Natural killer cell (primary cell): ENCODE data around the gene ZDHHC14. TPM values are rescaled to one million over a fixed set of nuclear protein-coding genes. Genes with fewer than 3 reads are reported as not detected.
A peak's percentile ranks its signal among the peaks of the same experiment; 100 is the strongest.

Experiments used
- ATAC-seq, 3 donors: fragments of 150-1000 bp in 2 of 3; fragments of 200-7000 bp in 1 of 3; cut with Tn5 transposase; 1 replicate in 1 of 3; 2 replicates in 2 of 3; pipeline ENCODE4 v1.10.0; 2021; ENCODE audit warnings: mild to moderate bottlenecking in 2 of 3, moderate library complexity in 2 of 3
- DNase-seq, 2 donors: peaks; one replicate each; pipeline versions ENCODE4 v3.0.0 to v3.0.0-alpha.2; 2013 to 2021; ENCODE audit warnings: mixed read lengths in 1 of 2
- H3K27ac ChIP-seq: one replicate; pipeline ENCODE4 v1.5.1; 2013; ENCODE audit warnings: mild to moderate bottlenecking, low read length
- H3K27me3 ChIP-seq: one replicate; pipeline ENCODE4 v1.6.1; 2013; ENCODE audit warnings: low read length; ENCODE audit not compliant: control insufficient read depth, insufficient read depth
- H3K36me3 ChIP-seq: one replicate; pipeline ENCODE4 v1.6.1; 2013; ENCODE audit warnings: low read length; ENCODE audit not compliant: control insufficient read depth, insufficient read depth
- H3K4me1 ChIP-seq: one replicate; pipeline ENCODE4 v1.6.1; 2013; ENCODE audit warnings: low read length; ENCODE audit not compliant: control insufficient read depth, insufficient read depth
- H3K4me3 ChIP-seq: one replicate; pipeline ENCODE4 v1.5.1; 2013; ENCODE audit warnings: low read length
- H3K9me3 ChIP-seq: one replicate; pipeline ENCODE4 v1.6.1; 2013; ENCODE audit warnings: low read length; ENCODE audit not compliant: control insufficient read depth, insufficient read depth
- H3K27ac Mint-ChIP-seq, 2 donors: one replicate each; pipeline ENCODE4 v1.8.0; 2022; ENCODE audit warnings: mild to moderate bottlenecking in 2 of 2, mixed read lengths in 2 of 2, moderate library complexity in 1 of 2
- H3K27me3 Mint-ChIP-seq, 2 donors: one replicate each; pipeline ENCODE4 v1.8.0; 2022; ENCODE audit warnings: low read depth in 2 of 2, mixed read lengths in 2 of 2
- H3K36me3 Mint-ChIP-seq: one replicate; pipeline ENCODE4 v1.8.0; 2022; ENCODE audit warnings: mixed read lengths
- H3K4me1 Mint-ChIP-seq, 2 donors: one replicate each; pipeline ENCODE4 v1.8.0; 2022; ENCODE audit warnings: mixed read lengths in 2 of 2
- H3K4me3 Mint-ChIP-seq: one replicate; pipeline ENCODE4 v1.8.0; 2022; ENCODE audit warnings: mild to moderate bottlenecking, moderate library complexity, mixed read lengths
- H3K9me3 Mint-ChIP-seq, 2 donors: one replicate each; pipeline ENCODE4 v1.8.0; 2022; ENCODE audit warnings: mixed read lengths in 2 of 2
- CTCF ChIP-seq: fragments of 200-600 bp; IDR thresholded peaks from one replicate; pipeline ENCODE4 v1.8.0; 2022; ENCODE audit warnings: antibody characterized with exemption
- WGBS: methylation state at CpG from one replicate; pipeline ENCODE4 v1.1.7; 2013; ENCODE audit warnings: missing lambda C conversion rate; ENCODE audit not compliant: insufficient coverage; 5-methylcytosine and 5-hydroxymethylcytosine counted together
- intact Hi-C: fragments of 100-400 bp; cut with micrococcal nuclease; formaldehyde crosslinking; loops from one replicate; pipeline ENCODE4 v1.14.2; 2022
- total RNA-seq, 4 donors: library from RNA; stranded (reverse); fragments of 120-200 nt in 1 of 4; gene quantifications; one replicate each; pipeline versions ENCODE4 v1.2.3 to v1.2.4, GENCODE V29; 2013 to 2022

Gene ZDHHC14
- total RNA-seq, 3 donors from 2014 or later (not counting 1 experiment from before 2014, with no cell fraction given), result 6.7 to 11.3 (median 10.6) TPM

- H3K9me3 ChIP-seq, result no peaks in the 10 kb centered on the region
- no peak for TF ChIP-seq CTCF
- no peak overlapping the region for H3K4me3 Mint-ChIP-seq
- no peaks in the 10 kb centered on the region for H3K36me3 Mint-ChIP-seq
- H3K36me3 ChIP-seq, result no peaks in the 10 kb centered on the region
- no peaks in the 10 kb centered on the region for H3K27me3 ChIP-seq
- H3K4me3 ChIP-seq, result no peak overlapping the region
- H3K27ac ChIP-seq, result no peak overlapping the region
- peaks cover 48 to 52% of the 10 kb centered on the region in 2 donors for H3K4me1 Mint-ChIP-seq
- H3K9me3 Mint-ChIP-seq, result no peaks in the 10 kb centered on the region
- intact Hi-C loops, result no loop called here
- ATAC-seq (no peak), DNase-seq (no peak)
- peak overlapping the region in 1 of 2 donors; percentile 46 for H3K27ac Mint-ChIP-seq
- H3K4me1 ChIP-seq, result peaks cover 42% of the 10 kb centered on the region
- WGBS, result 99% methylated on average over 24 of the region's 25 CpGs
- no peaks in the 10 kb centered on the region for H3K27me3 Mint-ChIP-seq
These were observed 150.4 kb downstream of the ZDHHC14 start for GRCh38 chr6:157531169-157531985.

GRCh38 chr6:157531986-157532365, 151.0 kb downstream of the ZDHHC14 start:
- DNase-seq (no peak), ATAC-seq (no peak)
- no peaks in the 10 kb centered on the region for H3K27me3 ChIP-seq
- no peaks in the 10 kb centered on the region for H3K36me3 ChIP-seq
- H3K9me3 Mint-ChIP-seq, result no peaks in the 10 kb centered on the region
- H3K4me1 ChIP-seq, result peaks cover 41% of the 10 kb centered on the region
- intact Hi-C loops, result no loop called here
- no peak overlapping the region for H3K4me3 ChIP-seq
- peaks cover 46 to 51% of the 10 kb centered on the region in 2 donors for H3K4me1 Mint-ChIP-seq
- no peaks in the 10 kb centered on the region for H3K9me3 ChIP-seq
- H3K27ac Mint-ChIP-seq, result no peak overlapping the region
- TF ChIP-seq CTCF, result no peak
- no peak overlapping the region for H3K4me3 Mint-ChIP-seq
- H3K36me3 Mint-ChIP-seq, result no peaks in the 10 kb centered on the region
- WGBS, result 92% methylated on average over 3 of the region's 3 CpGs
- no peak overlapping the region for H3K27ac ChIP-seq
- no peaks in the 10 kb centered on the region for H3K27me3 Mint-ChIP-seq

DNA sequence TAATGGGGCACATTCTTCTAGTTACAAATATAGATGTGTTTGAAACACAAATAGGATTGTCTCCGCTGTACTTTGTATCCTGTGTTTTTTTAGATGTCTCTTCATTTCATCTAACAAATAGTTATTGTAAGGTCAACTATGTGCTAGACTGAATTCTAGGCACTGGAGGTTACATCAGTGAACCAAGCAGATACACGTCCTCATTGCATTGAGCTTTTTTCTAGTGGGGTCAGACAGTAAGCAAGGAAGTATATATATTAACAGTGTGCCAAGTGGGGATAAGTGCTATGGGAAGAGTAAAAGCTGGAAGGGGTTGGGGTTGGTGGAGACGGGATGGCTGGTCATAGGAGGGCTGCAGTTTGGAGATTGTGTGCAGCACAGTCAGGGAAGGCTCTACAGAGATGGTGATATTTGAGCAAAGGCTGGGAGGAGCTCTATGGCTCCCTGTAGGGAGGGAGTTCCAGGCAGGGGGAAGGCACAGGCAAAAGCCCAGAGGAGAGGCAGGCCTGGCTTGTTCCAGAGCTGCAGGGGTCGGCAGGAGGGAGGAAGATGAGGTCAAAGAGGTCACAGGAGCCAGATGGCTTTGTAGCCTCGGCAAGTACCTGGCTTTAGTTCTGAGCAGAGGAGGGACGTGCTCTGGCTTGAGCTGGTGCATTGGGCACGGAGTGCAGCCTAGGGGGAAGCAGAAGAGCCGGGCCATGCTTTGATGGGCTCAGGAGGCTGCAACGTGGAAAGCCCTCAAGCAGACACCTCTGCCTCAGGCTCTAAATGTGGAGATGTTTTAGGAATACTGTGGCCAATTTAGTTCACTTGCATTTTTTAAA, 152.3 kb downstream of the ZDHHC14 start:
- no peaks in the 10 kb centered on the region for H3K27me3 Mint-ChIP-seq

More for the DNA sequence above, 152.3 kb downstream of the ZDHHC14 start:
- Histone ChIP-seq H3K36me3 (no peaks in the 10 kb centered on the region), H3K4me1 (peaks cover 40% of the 10 kb centered on the region), H3K9me3 (no peaks in the 10 kb centered on the region), H3K27me3 (no peaks in the 10 kb centered on the region), H3K27ac (no peak overlapping the region), H3K4me3 (no peak overlapping the region)
- H3K4me3 Mint-ChIP-seq, result peak overlapping the region; percentile 37
- TF ChIP-seq CTCF, result no peak
- intact Hi-C loops, result no loop called here
- peak overlapping the region; percentile 77 to 91 for H3K27ac Mint-ChIP-seq
- H3K9me3 Mint-ChIP-seq, result no peaks in the 10 kb centered on the region
- H3K4me1 Mint-ChIP-seq, result peaks cover 46 to 51% of the 10 kb centered on the region in 2 donors
- DNase-seq (no peak), ATAC-seq (no peak)
- no peaks in the 10 kb centered on the region for H3K36me3 Mint-ChIP-seq
- WGBS, result 93% methylated on average over 8 of the region's 9 CpGs
